ENCODE data around the gene CCDC13.
"Not testable (repeated sequence)": the region's sequence is repeated elsewhere in the genome, so short reads cannot be mapped to it uniquely, and the experiment has no call there.

- not testable (repeated sequence) for TF ChIP-seq CTCF, POLR2A (IDR thresholded peaks at IDR 0.05)
Measured at GRCh38 chr3:42810706-42811105, 37.7 kb upstream of the CCDC13 start.

Measured in right lobe of liver (tissue), 4 donors.